Activated naive CD4-positive, alpha-beta T cell treated with Interleukin-2 at 50 U/mL for 16 hours (primary cell): Measurements from ENCODE around the gene PXT1.
"Not testable (repeated sequence)": the region's sequence is repeated elsewhere in the genome, so short reads cannot be mapped to it uniquely, and the experiment has no call there.

Source experiments
- DNase-seq: peaks from one replicate; pipeline ENCODE4 v3.0.0-alpha.2; 2020

Gene PXT1

GRCh38 chr6:36368421-36368820 is 74.2 kb downstream of the PXT1 start:
- DNase-seq: no peak

DNA sequence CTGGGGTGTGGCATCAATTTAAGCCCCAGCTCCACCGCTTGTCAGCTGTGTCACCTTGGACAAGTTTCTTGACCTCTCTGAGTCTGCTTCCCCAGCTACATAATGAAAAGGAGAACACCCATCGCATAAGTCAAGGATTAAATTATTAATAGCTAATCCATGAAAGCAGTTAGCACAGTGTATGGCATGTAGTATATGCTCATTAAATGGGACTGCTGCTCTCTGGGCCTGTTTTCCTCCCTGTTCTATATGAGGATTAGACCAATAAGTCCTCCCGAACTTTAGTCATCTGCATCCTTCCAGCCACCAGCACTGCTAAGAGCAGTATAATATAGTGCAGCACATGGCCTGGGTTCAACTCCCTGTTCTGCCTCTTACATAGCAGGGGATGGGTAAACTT is 74.9 kb downstream of the PXT1 start:
- DNase-seq: no peak

DNA sequence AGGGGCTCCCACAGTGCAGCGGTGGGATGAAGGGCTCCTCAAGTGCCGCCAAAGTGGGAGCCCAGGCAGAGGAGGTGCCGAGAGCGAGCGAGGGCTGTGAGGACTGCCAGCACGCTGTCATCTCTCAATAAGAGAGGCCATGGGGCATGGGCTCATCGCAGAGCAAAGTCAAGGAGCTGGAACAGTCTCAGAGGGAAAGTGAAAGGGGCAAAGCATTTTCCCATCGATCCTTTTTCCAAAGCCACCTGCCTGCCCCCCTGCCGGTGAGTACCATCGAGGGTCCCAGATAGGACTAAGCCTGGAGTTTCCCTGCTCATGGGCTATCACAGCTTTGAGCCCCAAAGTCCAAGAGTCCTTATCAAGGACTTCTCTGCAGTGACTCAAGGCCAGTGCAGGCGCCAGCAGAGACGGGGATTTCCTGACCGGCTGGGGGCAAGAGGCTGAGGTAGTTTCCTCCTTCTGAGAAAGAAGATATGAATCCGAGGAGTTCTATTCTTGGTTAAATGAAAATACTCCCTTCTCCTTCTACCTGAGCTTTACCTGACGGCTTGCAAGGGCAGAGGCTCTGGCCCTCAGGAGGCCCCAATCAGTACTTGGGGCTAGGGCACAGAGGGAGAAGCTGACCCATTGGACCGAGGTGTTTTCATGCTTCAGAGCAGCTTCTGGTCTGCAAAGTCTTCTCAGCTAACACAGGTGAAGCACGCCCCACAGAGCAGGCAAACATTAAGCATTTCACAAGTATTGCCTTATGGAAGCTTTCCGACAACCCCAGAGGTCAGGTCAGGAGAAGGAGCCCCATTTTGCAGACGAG is 77.8 kb downstream of the PXT1 start:
- DNase-seq: no peak

DNA sequence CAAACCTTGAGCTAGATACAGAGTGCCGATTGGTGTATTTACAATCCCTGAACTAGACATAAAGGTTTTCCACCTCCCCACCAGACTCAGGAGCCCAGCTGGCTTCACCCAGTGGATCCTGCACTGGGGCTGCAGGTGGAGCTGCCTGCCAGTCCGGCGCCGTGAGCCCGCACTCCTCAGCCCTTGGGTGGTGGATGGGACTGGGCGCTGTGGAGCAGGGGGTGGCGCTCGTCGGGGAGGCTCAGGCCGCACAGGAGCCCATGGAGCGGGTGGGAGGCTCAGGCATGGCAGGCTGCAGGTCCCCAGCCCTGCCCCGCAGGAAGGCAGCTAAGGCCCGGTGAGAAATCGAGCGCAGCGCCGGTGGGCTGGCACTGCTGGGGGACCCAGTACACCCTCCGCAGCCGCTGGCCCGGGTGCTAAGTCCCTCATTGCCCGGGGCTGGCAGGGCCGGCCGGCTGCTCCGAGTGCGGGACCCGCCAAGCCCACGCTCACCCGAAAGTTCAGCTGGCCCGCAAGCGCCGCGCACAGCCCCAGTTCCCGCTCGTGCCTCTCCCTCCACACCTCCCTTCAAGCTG is 78.5 kb downstream of the PXT1 start:
- DNase-seq: not testable (repeated sequence)

GRCh38 chr6:36363371-36363752 is 79.3 kb downstream of the PXT1 start:
- not testable (repeated sequence) for DNase-seq

DNA sequence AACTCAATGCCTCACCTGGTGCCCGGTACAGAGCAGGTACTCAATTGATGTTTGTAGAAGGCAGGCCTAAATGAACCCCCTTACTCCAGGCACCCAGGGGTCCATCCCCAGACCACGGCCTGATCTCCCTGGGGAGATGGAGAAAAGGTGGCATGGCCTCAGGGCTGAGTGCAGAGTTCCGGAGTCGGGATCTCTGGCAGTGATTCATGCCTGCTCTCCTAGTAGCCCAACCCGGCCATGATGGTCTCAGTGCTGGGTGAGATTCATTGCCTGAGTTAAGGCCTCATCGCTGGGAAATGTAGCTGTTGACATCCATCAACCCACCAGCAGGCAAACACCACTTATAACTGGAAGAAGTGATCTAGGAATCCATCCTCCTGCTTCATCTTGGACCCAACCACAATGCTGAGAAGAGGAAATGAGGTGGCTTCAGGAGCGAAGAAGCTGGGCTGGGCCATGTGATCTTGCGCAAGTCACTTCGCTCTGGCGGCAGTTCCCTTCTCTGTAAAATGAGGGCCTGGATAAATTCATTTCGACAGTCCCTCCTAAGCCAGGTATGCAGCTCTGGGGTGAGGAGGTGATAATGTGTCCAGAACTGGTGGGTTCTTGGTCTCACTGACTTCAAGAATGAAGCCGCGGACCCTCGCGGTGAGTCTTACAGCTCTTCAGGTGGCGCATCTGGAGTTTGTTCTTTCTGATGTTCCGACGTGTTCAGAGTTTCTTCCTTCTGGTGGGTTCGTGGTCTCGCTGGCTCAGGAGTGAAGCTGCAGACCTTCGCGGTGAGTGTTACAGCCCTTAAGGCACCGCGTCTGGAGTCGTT is 79.9 kb downstream of the PXT1 start:
- DNase-seq: no peak

DNA sequence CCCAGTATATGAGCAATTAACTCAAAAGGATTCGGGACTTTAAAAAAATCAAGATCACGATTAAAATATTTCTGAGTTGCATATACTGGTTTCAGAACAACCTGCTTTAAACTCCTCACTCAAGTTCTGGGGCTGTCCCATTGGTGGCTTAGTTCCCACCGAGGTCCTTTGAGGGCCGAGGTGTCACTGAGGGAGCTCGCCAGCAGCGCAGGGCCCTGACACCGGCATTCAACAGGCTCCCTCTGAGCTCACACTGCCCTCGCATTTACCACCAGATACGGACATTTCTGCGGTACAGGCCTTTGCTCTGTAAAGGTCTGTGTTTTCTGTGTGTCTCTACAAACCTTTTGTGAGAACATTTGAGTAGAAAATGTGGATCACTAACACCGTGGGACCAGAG is 81.6 kb downstream of the PXT1 start:
- no peak for DNase-seq

GRCh38 chr6:36360241-36361054 is 82.2 kb downstream of the PXT1 start:
- peak; percentile 65 for DNase-seq

DNA sequence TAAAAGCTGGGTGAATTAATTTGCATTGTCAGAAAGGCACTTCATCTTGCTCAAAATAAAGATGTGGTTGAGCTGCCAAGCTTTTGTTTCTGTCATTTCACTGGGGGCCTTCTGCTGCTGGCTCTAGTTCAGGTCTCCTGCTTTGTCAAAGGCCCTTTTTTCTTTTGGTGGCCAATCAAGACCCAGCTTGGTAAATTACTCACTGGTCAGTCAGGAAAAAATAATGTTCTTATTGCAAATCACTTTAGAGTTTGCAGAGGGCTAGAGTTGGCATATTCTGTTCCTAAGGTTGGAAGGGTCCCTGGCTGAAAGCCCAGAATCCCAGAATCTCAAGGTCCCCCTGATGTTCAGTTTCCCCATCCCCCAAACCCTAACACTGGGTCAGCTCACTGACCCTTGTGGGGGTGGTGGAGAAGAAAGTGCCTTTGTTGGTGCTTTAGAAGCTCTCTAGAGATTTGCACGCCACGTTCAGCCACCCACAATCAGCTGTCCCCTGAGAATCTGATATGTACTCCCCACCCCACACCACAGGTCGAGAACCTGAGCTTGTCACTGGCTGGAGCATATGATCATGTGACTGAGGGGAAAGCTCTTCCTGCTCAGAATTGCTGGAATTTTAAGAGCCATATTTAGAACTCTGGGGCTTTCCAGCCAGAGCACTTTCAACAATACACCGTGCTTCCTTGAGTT is 84.3 kb downstream of the PXT1 start:
- no peak for DNase-seq

DNA sequence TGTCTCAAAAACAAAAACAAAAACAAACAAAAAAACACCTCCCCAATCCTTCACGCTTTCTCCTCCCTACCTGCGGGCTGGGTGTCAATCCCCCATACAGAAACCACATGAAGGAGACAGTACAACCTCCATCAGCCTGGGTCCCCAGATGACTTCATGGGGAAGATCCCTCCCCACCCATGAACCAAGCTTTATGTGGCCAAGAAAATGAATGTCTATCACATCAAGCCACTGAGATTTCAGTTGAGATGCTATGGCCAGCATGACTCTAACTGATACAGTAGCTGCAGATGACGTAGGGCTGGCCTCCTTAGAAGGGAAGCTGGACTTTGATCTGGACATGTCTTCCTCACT is 84.8 kb downstream of the PXT1 start:
- DNase-seq: no peak

GRCh38 chr6:36355819-36356218 is 86.8 kb downstream of the PXT1 start:
- no peak for DNase-seq

GRCh38 chr6:36353411-36353915 is 89.2 kb downstream of the PXT1 start:
- no peak for DNase-seq

DNA sequence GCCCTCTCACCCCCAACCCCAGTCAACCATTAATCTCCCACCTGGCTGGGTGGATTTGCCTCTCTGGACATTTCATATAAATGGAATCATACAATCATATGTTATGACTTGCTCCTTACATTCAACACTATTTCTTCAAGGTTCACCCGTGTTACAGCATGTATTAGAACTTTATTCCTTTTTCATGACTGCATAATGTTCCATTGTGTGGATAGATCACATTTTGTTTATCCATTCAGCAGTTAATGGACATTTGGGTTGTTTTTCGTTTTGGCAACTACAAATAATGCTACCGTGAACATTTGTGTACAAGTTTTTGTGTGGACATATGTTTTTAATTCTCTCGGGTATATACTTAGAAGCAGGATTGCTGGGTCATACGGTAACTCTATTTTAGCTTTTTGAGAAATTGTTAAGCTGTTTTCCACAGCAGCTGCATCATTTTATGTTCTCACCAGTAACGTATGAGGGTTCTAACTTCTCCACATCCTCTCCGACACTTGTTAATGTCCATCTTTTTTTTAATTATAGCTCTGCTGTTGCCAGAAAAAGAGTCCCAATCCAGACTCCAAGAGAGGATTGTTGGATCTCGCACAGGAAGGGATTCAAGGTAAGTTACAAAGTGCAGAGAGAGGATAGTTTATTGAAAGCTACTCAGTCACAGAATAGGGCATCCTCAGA is 90.0 kb downstream of the PXT1 start:
- DNase-seq: no peak

- no peak for DNase-seq
Measured at GRCh38 chr6:36350681-36351571, 91.7 kb downstream of the PXT1 start.

GRCh38 chr6:36350082-36350481 is 92.6 kb downstream of the PXT1 start:
- no peak for DNase-seq

DNA sequence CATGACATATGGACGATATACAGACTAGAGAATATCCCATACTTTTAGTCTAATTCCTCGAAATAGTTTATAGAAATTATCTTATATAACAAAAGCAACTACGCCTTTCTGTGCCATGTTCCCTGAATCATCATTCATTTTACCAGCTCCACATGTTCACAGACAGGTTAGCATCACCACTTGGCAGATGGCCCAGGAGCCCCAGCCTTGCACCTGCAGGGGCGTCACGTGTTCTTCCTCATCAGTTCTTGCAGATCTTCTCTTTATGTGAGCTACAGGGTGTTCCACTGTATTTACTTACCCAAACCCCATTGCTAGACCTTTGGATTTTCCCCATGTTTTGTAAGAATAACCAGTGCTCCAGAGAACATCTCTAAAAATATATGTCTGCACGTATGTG is 93.4 kb downstream of the PXT1 start:
- DNase-seq: no peak

GRCh38 chr6:36347621-36348020 is 95.0 kb downstream of the PXT1 start:
- no peak for DNase-seq

- DNase-seq: no peak
Measured at GRCh38 chr6:36346486-36347273, 96.0 kb downstream of the PXT1 start.

- DNase-seq: no peak
Measured at GRCh38 chr6:36345681-36346466, 96.8 kb downstream of the PXT1 start.
